NCI-H146 treated with DMSO at 0.1 percent for 48 hours (cell line): ENCODE data around the gene GH1.
"Not testable (repeated sequence)": the region's sequence is repeated elsewhere in the genome, so short reads cannot be mapped to it uniquely, and the experiment has no call there.

Experiments used
- DNase-seq: peaks from one replicate; lab custom pipeline; 2025; ENCODE audit not compliant: unreplicated experiment; lab: John Stamatoyannopoulos, UW

Gene GH1

DNA sequence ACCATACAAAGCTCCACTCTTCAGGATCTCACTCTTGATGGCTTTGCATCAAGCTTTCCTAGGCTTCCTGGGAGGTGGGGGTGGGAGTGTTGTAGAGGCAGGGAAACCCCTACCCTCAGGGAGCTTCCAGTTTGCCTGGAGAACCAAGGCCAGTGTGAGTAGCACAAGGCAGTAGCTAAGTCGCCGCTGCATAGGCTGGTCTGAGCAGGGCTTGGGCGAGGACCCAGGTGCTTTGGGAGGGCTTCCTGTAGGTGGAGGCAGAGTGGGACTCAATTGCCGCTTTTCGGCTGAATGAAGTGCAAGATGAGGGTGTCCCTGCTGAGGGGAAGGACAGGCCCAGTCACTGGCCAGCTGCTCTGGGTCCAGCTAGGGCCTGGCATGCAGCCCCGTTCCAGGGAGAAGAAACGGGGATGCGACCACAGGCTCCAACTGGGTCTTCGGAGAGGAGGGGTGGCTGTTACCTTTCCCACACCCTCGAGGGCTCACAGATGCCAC is 9.6 kb upstream of the GH1 start:
- DNase-seq: no peak

DNA sequence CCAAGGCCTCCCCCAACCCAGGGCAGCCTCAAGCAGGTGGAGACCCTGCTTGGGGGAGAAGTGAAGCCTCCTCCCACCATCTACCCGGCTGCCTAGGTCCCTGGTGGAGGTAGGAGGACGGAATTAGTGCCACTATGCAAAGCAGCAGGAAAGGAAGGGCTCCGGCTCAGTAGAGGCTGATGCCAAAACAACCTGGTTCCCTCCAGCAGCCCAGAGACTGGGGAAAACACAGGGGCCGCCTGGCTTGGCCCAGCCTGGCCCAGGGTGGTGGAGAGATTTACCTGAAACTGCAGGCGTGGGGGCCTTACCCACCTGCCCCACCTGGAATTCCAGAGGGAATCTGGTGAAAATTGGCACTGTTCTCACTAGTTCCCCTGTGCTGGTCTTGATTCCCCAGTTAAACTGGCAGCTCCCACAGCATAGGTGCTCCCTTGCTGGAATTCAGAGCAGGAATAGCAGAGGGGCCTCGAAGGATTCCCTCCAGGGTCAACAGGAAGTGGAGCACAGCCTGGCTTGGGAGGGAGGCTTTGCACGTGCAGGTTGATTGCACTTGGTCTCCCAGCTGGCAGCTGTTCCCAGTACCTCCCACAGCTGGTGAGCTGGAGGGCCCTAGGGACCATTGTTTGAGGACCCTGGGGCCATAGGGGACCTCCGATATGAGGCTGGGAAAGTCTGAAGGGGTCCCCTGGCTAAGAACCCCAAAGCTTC is 9.0 kb upstream of the GH1 start:
- DNase-seq: no peak

DNA sequence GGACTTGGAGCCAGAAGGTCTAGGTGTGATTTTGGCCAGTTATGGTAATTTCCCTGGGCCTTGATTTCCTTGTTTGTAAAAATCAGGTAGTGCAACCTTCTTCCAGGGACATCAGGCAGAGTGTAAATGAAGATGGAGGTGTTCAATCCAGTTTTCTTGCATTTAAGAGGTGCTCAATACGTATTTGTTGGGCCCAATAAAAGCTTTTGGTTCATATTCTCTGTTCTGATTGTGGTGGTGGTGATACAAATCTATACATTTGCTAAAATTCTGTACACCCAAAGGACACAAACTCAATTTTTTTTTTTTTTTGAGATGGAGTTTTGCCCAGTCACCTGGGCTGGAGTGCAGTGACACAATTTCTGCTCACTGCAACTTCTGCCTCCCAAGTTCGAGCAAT is 7.5 kb upstream of the GH1 start:
- DNase-seq: no peak

DNA sequence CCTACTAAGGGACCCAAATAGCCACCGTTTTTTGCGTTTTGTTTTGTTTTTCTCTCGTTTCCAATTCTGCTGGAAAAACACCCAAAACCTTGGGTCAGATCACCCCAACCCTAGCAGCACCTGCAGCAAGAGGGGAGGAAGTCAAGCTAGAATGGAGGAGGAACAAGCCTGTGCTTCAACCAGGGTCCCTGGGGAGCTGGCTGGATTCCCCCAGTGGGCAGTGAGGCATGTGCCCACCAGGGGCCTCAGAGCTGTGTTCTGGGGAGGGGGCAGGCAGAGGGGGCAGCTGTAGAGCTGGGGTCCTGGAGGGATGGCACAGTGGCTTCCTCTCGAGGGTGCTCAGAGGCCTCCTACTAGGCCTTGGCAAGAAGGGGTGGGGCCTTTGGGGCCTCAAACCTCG is 7.0 kb upstream of the GH1 start:
- no peak for DNase-seq

DNA sequence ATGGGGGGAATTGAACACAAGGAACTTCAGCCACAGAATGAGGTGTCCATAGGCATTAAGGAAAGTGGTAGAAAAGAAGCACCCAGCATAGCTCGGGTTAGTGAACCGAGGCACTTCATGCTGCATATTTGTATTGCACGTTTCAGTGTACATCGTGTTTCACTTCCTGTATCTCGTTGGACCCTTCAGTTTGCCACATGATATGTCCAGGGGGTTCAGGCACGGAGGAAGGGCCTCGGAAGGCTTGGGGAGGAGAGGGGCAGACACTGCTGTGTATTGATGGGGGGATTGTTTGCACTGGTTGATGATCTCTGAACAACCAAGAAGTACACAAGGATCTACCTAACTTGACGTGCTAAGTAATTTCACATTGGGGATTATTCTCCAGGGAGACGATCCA is 3.8 kb upstream of the GH1 start:
- DNase-seq: not testable (repeated sequence)

DNA sequence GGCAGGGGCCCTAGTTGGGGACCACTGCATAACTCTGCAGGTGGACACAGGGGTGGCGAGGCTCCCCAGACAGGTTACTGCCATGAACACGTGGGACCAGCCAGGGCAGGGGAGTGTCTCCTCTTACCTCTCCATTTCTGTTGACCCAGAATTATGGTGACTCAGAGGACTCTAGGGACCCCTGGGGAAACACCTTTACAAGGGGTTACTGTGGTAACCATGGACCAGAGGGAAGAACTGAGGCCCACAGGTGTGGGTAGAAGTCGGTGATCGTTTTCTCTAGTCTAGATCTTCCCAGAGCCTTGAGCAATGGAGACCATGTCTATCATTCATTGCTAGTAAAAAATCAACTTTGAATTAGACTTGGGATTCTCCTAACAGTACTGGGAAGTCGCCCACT is 2.1 kb upstream of the GH1 start:
- not testable (repeated sequence) for DNase-seq

DNA sequence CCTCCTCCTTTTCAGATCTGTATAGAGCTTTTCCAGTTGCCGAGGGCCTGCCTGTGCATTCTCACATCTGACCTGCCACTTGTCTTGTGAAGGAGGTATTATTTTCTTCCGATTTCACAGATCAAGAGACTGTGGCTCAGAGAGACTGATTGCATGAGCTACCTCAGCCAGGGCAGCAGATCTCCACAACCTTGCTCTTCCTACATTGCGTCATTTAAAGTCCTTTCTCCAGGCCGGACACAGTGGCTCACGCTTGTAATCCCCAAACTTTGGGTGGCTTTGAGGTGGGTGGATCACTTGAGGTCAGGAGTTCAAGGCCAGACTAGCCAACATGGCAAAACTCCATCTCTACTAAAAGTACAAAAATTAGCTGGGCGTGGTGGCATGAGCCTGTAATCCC is 1.4 kb upstream of the GH1 start:
- DNase-seq: not testable (repeated sequence)

DNA sequence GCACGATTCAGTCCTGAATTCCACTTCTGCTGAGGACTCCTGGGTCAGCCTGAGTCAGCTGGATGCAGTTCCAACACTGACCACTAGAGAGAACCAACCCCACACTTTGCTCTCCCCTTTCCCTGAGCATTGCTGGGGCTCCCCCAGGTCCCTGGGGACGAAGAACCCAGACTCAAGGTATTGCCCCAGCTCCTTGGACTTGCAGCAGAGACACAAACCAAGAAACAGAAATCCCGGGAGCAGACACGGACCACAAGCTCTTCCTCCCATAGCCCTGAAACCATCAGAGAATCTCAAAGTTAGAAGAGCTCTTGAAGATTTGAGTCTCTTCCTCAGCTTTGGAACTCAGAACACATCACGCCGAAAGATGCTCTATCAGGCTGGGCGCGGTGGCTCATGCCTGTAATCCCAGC is 678 bp upstream of the GH1 start:
- peak; percentile 16 for DNase-seq

DNA sequence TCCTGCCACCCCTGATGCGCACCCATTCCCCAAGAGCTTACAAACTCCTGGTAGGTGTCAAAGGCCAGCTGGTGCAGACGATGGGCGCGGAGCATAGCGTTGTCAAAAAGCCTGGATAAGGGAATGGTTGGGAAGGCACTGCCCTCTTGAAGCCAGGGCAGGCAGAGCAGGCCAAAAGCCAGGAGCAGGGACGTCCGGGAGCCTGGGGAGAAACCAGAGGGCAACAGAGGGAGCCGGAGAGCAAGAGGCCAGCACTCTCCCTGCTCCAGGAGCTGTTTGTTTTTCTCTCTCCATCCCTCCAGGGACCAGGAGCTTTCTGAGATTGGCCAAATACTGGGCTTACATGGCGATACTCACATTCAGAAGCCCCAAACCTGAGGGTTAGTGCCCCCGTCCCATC is 334 bp downstream of the GH1 start:
- DNase-seq: no peak

DNA sequence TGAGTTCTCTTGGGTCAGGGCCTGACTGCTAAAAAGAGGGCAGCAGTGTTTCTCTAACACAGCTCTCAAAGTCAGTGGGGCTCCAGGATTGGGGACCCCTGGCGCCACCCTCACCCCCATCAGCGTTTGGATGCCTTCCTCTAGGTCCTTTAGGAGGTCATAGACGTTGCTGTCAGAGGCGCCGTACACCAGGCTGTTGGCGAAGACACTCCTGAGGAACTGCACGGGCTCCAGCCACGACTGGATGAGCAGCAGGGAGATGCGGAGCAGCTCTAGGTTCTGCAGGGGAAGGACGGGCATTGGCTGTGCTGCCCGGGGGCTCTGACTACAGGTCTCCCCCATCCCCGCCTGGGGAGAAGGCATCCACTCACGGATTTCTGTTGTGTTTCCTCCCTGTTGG is 993 bp downstream of the GH1 start:
- no peak for DNase-seq

DNA sequence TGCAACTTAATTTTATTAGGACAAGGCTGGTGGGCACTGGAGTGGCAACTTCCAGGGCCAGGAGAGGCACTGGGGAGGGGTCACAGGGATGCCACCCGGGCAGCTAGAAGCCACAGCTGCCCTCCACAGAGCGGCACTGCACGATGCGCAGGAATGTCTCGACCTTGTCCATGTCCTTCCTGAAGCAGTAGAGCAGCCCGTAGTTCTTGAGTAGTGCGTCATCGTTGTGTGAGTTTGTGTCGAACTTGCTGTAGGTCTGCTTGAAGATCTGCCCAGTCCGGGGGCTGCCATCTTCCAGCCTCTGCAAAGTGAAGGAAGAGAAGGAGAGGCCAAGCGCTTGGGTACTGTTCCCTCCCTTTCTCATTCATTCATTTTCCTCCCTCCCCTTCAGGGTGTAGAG is 1.4 kb downstream of the GH1 start:
- DNase-seq: not testable (repeated sequence)

DNA sequence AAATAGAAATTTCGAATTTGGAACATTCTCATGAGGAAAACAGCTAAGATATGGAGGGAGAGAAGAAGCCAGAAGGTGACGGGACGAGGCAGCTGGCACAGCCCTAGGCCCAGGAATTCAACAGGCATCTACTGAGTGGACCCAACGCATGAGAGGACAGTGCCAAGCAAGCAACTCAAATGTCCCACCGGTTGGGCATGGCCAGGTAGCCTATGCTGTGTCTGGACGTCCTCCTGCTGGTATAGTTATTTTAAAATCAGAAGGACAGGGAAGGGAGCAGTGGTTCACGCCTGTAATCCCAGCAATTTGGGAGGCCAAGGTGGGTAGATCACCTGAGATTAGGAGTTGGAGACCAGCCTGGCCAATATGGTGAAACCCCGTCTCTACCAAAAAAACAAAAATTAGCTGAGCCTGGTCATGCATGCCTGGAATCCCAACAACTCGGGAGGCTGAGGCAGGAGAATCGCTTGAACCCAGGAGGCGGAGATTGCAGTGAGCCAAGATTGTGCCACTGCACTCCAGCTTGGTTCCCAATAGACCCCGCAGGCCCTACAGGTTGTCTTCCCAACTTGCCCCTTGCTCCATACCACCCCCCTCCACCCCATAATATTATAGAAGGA is 2.0 kb downstream of the GH1 start:
- no peak for DNase-seq

DNA sequence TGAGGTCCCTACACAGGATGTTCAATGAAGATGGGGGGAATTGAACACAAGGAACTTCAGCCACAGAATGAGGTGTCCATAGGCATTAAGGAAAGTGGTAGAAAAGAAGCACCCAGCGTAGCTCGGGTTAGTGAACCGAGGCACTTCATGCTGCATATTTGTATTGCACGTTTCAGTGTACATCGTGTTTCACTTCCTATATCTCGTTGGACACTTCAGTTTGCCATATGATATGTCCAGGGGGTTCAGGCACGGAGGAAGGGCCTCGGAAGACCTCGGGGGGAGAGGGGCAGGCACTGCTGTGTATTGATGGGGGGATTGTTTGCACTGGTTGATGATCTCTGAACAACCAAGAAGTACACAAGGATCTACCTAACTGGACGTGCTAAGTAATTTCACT is 2.9 kb downstream of the GH1 start:
- not testable (repeated sequence) for DNase-seq

DNA sequence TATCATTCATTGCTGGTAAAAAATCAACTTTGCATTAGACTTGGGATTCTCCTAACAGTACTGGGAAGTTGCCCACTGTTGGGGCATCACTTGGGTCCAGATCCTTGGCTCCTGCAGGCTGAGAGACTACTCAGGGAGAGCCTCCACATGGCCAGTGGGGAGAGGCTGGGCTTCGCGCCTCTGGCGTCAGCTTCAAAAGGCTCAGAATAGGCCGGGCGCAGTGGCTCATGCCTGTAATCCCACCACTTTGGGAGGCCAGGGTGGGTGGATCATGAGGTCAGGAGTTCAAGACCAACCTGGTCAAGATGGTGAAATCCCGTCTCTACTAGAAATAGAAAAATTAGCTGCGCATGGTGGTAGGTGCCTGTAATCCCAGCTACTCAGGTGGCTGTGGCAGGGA is 4.2 kb downstream of the GH1 start:
- DNase-seq: no peak

DNA sequence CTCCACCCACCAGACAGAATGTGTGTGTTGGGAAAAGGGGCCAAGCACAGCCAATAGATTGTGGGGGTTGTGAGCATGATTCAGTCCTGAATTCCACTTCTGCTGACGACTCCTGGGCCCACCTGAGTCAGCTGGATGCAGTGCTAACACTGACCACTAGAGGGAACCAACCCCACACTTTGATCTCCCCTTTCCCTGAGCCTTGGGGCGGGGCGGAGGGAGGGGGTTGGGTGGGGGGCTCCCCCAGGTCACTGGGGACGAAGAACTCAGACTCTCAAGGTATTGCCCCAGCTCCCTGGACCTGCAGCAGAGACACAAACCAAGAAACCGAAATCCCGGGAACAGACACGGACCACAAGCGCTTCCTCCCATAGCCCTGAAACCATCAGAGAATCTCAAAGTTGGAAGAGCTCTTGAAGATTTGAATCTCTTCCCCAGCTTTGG is 7.0 kb downstream of the GH1 start:
- DNase-seq: no peak

DNA sequence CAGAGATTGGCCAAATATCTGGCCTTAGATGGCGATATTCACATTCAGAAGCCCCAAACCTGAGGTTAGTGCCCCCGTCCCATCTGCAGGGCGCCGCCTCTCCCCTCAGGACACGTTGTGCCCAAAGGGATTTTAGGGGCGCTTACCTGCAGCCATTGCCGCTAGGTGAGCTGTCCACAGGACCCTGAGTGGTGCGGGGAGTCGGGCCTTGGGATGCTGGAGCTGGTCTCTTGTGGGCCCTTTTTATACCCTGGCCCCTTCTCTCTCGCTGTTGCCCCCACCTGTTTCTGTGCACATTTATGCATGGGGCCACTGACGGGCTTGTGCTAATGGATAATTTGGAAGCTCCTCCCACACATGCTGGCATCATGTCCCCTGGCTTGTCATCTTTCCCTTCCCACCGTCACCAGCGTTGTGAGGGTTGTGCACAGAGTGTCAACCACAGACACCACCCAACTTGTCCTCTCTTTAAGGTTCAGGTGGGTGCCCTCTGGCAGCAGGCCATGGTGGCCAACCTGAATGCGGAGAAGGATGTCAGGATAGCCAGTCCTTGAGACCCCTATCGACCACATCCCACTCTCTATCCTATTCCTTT is 7.5 kb downstream of the GH1 start, which contains the start of gene CSHL1:
TSS of gene CSHL1 (minus strand) at position 218 of the 595 bp plus-strand sequence. CDS start at position 156, 62 bp downstream.
- no peak for DNase-seq

DNA sequence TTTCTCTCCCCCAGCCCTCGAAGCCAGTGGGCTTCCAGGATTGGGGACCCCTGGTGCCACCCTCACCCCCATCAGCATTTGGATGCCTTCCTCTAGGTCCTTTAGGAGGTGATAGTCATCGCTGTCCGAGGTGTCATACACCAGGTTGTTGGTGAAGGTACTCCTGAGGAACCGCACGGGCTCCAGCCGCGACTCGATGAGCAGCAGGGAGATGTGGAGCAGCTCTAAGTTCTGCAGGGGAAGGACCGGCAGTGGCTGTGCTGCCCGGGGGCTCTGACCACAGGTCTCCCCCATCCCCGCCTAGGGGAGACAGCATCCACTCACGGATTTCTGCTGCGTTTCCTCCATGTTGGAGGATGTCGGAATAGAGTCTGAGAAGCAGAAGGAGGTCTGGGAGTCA is 8.5 kb downstream of the GH1 start:
- no peak for DNase-seq

DNA sequence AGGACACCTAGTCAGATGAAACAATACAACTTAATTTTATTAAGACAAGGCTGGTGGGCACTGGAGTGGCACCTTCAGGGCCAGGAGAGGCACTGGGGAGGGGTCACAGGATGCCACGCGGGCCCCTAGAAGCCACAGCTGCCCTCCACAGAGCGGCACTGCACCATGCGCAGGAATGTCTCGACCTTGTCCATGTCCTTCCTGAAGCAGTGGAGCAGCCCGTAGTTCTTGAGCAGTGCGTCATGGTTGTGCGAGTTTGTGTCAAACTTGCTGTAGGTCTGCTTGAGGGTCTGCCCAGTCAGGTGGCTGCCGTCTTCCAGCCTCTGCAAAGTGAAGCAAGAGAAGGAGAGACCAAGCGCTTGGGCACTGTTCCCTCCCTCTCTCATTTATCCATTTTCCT is 9.1 kb downstream of the GH1 start:
- not testable (repeated sequence) for DNase-seq

DNA sequence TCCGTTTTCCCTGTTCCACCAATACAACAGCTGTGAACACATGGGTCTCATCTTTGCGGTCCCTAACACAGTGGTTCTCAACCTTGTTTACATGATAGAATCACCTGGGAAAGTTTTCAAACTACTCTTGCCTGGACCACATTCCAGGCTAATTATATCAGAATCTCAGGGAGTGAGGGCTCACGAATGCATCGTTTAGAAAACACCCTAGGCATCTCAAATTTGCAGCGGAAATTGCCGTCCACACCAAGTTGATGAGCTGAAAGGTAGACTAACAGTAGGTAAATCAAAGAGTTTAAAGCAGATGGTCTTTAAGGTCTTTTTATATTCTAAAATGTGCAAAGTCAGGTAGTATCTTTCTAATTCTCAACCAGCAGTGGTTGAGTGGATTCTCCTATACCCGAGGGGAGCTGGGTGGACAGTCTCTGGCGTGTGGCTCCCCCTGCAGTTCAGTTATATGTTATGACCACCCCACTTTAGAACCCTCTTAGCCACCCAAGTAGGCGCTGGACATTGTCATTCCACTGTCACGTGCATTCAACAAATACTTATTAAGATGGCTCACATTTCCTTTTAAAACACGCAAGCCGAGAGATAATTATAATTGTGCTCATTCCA is 11.4 kb downstream of the GH1 start:
- not testable (repeated sequence) for DNase-seq

DNA sequence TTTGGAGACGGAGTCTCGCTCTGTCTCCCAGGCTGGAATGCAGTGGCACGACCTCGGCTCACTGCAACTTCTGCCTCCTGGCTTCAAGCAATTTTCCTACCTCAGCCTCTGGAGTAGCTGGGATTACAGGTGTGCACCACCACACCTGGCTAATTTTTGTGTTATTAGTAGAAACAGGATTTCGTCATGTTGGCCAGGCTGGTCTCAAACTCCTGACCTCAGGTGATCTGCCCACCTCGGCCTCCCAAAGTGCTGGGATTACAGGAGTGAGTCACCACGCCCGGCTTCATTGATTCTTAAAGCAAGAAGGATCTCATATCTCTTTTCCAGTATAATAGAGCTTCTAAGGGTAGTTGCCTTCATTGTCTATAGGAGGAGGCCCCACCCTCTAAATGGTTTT is 13.8 kb downstream of the GH1 start:
- not testable (repeated sequence) for DNase-seq

DNA sequence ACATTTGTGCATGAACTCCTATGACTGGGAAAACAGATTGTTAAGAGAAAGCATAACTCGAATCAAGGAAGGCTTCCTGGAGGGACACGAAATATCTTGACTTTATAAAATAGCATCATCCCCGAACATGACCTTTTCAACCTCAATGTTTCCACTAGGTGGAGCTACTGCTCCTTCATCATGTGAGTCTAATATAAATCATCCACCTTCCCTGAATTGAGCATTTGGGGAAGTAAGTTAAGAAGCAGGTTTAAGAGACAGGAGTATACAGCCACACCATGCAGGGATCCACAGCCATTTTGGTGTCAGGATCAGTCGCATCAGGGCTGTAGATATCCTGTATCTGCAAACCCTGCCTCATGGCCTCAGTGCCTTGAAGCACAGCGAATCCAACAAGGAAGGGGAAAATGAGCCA is 14.8 kb downstream of the GH1 start:
- DNase-seq: not testable (repeated sequence)

DNA sequence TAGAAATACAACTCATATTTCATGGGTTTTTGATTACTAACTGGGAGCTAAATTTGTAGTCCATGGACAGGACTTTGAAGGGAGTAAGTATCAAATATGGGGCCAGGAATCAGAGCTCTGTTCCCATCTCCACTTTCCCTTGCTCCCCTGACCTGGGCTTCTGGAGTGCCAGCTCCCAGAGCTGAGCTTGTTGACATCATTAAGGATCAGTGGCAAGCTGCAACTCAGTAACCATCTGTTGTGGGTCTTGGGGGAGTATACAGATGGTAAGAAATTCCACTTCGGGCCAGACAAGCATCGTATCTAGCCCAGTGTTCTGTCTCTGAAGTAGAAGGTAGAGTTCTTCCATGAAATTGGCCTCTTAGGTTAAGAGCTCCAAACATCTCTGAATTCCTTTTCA is 16.7 kb downstream of the GH1 start:
- DNase-seq: not testable (repeated sequence)
